T-helper 1 cell treated with Interleukin-12 subunit alpha and Interleukin-12 subunit beta and Interleukin-4 antibody, amounts not matched to agents 30 ng/mL and 1 ng/mL, for 36 hours (primary cell): ENCODE results near the gene HS6ST2. TPM values are rescaled to one million over a fixed set of nuclear protein-coding genes. Genes with fewer than 3 reads are reported as not detected.

Experiments used
- intact Hi-C: fragments of 100-400 bp; cut with micrococcal nuclease; formaldehyde crosslinking; loops from one replicate; pipeline ENCODE4 v1.15.1; 2024
- total RNA-seq: library from RNA; stranded (reverse); gene quantifications from 2 replicates; pipeline ENCODE4 v1.2.3, GENCODE V29; 2022

The HS6ST2 gene
- total RNA-seq, 1 donor from 2014 or later = 0.66 TPM

DNA sequence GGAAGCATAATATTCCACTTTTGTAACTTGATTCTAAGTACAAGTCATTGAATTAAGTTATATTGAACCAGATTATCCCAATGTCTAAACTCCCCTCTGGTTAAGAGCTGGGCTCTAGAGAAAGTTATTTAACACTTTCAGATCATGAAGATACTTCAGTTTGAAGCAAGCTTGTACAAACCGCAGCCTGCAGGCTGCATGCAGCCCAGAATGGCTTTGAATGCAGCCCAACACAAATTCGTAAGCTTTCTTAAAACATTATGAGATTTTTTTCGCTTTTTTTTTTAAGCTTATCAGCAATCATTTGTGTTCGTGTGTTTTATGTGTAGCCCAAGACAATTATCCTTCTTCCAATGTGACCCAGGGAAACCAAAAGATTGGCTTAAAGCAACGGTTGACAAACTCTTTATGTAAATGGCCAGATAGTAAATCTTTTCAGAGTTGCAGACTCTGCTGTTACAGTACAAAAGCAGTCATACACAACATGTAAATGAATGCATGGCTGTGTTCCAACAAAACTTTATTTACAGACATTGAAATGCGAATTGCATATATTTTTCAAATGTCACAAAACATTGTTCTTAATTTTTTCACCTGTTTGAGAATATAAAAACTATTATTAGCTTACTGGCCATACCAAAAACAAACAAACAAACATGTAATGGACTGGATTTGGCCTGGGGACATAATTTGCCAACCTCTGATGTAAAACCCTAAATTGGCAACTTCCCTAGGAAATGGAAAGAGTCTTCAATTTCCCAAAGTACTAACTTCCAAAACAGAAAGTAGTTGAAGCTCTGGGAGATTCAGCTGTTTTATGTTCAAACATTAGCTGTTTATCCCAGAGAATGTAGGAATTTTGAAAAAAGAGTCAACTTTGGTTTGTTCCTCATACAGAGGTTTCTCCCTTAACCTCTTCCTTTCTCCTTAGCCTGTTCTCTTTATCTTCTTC is 268.5 kb downstream of the HS6ST2 start:
- intact Hi-C loops = no loop called here

DNA sequence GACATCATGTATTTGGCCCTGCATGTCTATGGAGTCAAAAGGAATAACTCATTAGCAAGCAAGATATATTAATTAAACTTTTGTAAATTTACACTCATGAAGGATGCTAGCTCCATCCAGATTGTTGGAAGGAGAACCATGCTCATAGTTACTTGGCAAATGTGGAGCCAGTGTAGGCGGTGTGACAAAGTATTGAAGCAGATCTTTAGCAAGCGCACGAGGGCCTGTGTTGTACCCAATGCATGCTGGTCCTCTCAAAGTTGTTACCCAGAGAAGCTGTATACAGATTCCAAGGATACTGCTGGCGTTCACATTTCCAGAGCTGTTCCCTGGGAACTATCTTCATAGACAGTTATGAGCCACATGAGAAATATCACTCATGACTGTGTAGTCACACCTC is 273.2 kb downstream of the HS6ST2 start:
- intact Hi-C loops = no loop called here

DNA sequence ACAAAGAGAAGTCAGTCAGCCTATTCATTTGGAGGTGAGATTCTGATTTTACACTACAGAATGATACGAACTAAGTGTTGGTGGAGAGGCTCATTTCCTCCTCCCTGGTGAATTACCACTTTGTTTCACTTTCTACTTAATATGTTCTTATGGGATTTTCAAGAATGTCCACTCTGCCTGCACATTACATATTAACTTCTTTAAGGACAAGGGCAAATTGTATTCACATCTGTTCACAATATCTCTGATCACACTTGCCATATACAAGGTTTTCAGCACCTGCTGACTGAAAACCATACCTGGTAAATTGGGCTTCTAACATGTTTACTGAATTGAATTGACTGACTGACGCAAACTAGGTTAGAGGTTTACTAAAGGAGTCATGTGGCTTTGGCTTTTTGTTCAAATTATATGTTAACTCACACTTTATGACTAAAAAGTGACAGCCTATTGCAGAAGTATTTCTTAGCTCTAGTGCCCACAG is 281.2 kb downstream of the HS6ST2 start:
- intact Hi-C loops = loop anchor here (5.0 kb wide), 1 partner anchor 280 kb away; the partner anchor contains the start of gene HS6ST2

DNA sequence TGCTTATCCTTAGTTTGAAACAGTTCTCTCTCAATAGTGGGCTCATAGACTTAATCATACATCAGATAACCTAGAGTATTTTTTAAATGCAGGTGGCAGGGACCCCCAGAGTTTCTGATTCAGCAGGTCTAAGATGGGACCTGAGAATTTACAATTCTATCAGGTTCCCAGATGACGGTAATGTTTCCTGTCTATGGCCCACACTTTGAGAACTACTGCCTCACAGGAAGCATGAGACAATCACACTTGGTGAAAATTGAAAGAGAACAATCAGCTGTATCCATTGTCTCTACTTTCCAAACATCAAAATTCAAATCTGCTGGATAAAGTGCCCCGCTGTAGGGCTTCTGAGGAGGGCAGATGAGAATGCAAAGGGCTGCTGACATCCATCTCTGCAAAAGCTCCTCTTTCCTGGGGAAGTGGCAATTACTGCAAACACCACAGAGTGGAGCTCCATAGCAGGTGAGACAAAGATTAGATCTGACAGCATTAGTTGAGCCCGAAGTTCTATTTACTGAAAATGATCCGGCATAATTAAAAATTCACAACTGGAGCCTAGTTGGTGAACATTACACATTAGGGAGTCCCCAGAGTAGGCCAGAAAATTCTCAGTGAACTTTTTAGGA is 281.8 kb downstream of the HS6ST2 start:
- intact Hi-C loops = loop anchor here (5.0 kb wide), 1 partner anchor 281 kb away; the partner anchor contains the start of gene HS6ST2

DNA sequence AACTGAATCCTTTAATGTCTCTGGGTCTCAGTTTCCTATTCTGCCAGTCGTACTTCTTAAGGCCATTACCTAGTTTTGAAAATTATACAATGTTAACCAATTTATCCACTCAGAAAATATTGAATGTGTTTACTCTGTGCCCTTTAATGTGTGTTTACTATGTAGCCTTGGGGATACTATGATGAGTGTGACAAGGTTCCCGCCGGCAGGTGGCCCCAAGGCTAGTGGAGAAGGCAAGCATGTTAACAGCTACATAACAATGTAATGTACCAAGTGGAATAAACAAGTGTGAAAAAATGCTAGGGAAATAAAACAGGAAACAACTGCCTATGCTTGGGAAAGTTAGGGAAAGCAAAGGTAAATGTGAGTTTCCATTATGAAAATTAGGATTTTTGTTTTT is 282.3 kb downstream of the HS6ST2 start:
- intact Hi-C loops = loop anchor here (5.0 kb wide), 1 partner anchor 281 kb away; the partner anchor contains the start of gene HS6ST2

DNA sequence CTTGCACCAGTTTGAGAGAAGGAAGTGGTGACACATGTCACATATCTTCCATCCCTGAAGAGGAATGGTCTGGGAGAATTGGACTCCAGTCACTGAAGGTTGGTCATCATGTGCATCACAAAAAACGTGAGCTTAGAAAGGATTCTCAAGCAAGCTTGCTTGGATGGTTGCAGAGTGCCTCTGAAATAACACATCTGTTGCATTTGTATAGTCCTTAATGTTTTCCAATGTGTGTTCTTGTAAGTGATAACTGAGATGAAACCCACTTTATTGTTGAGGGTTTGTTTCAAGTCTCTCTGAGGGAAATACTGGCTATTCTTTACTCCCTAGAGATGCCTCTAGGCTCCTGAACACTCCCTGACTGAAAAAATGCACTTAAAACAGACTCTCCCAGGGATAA is 285.1 kb downstream of the HS6ST2 start:
- intact Hi-C loops = no loop called here

DNA sequence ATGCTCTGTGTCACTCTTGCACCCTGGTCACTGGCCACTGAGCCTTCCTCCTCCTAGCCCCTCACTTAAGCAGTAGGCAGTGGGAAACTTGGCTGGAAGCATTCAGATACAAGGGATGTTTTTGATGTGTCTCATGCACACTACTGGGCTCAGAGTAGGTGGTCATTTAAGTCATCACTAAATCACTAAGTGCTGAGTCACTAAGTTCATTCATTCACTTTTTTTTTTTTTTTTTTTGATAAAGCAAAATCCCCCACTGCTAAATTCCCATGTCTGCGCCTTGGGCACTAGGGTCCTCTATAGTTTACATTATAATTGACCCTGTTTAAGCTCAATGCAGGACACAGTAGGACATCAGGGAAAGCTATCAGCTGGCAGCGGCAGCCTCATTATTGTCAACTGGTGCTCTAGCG is 287.2 kb downstream of the HS6ST2 start:
- intact Hi-C loops = no loop called here

DNA sequence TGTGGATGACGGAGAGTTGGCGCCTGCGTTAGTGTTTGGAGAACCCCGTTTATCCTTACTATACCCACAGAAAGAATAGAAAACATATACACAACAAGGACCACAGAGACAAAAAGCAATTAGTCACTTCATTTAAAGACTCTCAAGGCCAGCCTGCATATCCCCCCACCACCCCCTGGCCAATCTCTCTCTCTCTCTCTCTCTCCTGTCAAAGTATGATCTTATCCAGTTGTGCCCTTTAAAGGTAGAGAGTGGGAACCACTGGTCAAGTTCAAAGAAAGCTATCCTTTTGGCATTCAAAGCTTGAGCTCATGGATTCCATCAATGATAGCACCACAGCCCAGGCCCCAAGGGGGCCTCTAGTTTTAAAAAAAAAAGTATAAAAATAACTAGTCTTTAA is 289.3 kb downstream of the HS6ST2 start:
- intact Hi-C loops = no loop called here

DNA sequence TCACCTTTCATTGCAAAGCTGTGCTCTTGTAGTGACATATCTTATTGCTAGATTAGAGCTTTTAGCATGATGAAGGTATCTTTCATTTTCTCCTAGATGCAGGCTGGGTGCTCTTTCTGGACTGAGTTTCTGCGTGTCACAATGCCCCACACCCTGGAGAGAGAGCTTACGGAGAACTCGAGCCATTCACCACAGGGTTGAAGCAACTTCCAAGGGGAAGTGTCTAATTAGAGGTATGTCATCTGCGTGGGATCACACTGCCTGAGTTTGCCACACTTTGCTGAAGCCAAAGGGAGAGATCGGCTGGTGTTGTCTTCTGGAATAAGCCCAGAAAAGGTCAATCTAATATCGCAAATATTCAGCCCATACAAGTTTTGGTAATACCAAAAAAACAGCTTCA is 290.3 kb downstream of the HS6ST2 start:
- intact Hi-C loops = no loop called here

DNA sequence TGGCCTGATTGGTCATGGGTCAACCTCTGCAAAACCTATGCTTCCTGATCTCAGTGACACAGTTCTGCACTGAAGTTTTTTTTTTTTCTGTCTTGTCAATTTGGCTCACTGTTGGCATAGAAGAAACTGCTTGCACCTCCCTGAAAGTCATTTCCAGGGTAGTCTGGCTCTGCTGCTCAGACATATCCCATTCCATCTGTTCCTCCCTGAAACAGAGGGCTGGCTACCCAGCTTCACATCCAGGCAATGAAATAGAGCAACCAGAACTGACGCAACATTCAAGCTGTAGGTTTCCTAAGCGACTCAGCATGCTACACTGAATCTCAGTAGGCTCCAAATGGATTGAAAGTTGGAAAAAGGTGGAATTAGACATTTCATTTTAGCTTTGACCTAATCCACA is 292.8 kb downstream of the HS6ST2 start:
- intact Hi-C loops = no loop called here

DNA sequence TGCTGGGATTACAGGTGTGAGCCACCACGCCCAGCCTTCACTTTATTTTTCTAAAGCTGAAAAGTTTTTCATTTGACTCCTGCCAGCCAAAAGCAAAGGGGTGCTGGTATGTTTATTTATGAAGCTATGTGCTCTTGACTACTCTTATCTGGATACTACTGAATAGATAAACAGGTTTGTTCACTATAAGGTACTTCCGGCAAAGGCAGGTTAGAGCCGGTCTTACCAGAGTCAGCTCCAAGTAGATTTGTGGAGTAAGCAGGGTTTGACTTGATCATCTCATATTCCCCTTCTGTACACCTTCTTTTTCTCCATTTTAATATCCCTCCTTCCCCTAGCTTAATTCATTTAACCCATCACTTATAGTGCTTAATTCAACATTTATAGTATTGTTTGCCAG is 294.2 kb downstream of the HS6ST2 start:
- intact Hi-C loops = no loop called here

DNA sequence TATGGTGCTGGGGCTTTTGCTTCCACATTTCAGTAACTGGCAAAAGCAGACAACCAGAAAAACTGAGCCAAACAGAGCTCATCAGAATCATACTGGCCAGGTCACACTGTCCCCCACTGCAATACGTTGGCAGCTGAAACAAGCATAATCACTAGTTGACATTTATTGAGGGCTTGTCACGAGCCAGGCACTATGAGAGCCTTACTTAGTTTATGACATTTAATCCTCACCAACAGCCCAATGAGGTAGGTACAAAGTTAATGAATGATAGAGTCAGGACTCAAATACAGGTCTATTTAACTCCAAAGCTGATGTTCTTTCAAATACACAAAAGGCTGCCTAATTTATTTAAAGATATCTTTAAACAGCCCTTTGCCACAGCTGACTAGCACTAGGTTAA is 295.6 kb downstream of the HS6ST2 start:
- intact Hi-C loops = no loop called here

DNA sequence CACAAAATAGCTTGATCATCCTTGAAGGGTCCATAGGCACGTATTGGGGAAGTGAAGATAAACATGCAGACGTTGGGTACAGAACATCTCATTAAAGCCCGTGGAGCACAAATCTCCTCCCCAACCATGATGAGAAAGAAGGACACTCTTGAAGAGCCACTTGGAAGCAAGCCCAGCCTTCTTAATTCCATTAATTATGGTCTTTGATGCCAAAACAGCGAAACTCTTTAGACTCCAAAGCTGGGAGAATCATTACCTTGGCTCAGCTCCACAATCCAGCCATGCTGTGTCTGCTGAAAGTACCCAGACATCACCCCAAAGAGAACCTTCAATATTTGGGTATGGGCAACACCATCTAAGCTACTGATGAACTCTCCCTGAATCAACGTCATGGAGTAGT is 300.6 kb downstream of the HS6ST2 start:
- intact Hi-C loops = no loop called here

DNA sequence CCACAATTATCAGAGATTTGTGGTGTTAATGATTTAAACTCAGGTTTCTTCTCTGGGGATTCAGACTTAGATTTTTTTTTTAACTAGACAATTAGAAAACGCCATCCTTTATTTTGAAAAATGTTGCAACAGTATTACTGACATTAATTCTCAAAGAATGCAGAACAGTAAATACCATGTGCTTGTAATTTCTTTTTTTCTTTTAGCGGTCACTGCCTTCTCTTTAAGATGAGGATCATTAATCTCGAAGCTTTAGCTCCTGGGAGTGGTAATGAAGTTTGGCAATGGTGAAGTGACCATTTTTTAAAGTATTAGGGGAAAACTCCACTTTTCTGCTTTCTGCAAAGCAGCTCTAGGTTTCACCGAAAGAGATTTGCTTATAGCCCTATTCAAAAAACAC is 305.6 kb downstream of the HS6ST2 start:
- intact Hi-C loops = no loop called here

DNA sequence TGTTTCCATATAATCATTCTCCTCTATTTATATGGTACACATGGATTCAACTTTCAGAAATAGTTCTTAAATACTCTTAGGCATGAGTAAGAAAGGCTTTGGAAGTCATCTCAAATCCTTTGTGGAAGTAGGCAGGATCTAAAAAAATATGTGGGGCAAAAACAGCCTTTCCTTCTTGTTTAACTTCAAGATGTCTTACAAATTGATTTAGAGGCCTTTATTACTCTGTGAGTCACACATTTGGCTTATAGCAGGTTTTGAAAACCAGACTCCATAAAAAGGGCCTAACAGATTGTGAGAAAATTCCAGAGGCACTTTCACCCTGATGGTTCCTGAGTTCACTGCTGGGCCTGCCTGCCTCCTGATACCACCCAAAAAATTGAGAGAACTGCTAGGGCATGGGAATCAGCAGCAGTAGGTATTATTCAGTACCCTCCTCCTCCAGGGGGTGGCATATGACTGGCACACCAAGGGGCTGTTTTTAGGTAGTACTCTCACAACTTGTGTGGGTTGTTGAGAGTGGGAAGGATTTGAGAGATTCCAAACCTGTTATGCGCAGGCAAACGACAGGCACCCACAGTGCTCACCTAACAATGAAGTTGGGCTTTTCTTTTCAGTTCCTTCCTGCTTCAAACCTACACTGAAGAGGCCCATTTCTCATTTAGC is 306.9 kb downstream of the HS6ST2 start:
- intact Hi-C loops = no loop called here

DNA sequence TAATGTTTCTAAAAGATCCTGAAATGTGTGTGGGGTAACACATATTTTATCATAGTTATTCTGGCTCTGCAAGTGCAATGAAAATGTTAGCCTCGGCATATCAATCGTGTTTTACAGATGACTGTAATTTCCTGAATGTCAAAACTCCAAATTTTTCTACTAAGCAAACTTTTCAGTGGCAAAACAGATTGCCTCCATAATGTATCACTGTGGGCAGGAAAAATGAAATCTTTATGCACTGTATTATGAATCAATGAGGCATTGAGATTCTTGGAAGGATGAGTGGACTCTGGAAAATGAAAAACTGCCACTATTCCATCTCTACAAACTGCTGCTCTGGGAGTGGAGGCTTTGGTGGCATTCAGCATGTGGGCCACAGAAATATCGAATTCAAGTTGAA is 309.5 kb downstream of the HS6ST2 start:
- intact Hi-C loops = no loop called here

DNA sequence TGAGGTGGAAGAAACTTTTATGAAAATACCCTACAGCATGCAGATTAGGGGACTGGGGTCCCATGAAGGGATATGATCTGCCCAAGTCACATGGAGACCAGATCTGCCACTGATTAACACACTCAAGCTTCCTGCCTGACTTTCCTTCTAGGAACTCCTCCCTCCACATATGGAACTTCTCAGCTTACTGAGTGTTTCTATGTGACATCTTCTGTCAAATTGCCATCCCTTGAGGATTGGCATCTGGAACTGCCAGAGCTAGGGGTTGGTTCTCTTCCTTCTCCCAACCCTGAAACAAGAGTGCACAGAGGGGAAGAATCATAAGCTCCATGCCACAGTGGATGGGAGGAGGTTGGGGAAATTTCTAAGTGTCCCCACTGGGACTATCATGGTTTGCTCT is 319.0 kb downstream of the HS6ST2 start:
- intact Hi-C loops = no loop called here

DNA sequence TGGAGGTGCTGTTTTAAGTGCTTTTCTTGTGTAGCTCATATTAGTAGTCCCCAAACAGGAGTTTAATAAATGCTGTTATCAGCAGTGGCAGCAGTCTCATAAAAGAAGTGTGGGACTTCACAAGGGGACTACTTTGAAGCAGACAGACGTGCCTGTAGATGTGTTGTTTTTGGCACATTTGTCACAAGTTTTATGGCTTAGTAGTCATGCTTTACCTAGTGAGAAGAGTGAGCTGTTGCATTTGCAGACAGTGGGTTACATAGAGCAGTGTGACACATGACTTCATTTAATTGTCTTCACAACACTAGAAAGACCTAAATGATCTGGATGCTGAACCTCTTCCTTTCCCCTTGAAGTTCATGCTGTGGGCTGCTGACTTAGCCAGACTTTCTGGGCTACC is 320.1 kb downstream of the HS6ST2 start:
- intact Hi-C loops = no loop called here

DNA sequence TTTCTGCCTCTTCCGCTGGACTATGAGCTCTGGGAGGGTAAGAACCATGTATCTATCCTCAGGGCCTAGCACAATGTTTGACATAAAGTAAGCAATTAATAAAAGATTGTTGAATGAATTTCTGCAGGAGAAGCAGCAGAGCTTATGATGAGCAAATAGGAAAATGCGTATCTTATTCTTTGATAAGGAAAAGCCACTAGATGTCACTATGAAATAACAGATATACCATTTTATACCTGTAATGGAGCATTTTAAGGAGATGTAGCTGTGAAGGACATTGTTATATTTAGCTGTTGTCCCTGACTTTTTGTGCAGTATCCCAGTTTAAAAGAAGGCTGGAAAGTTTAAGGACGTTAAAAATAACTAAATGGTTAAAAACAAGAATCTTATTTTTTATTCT is 322.3 kb downstream of the HS6ST2 start:
- intact Hi-C loops = loop anchor here (1.0 kb wide), 1 partner anchor 1034 kb away; no protein-coding TSS in a partner anchor

DNA sequence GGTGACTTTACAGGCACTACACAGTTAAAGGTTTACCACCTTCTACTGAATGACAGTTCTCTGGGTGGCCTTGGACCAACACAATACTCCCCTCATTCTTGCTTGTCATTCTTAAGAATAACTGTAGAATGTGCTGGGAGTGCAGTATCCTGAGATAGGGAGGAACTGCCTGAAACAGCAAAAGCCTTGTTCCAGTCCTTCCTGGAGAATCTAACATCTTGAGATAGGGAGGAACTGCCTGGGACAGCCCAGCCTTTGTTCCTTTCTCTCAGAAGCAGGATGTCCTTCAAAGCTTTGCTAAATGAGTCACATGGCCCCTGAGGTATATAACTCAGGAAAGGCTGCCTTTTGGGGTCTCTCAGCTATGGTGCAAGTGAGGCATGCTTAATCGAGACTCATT is 323.9 kb downstream of the HS6ST2 start:
- intact Hi-C loops = loop anchor here (5.0 kb wide), 2 partner anchors 542 to 807 kb away; no protein-coding TSS in a partner anchor

DNA sequence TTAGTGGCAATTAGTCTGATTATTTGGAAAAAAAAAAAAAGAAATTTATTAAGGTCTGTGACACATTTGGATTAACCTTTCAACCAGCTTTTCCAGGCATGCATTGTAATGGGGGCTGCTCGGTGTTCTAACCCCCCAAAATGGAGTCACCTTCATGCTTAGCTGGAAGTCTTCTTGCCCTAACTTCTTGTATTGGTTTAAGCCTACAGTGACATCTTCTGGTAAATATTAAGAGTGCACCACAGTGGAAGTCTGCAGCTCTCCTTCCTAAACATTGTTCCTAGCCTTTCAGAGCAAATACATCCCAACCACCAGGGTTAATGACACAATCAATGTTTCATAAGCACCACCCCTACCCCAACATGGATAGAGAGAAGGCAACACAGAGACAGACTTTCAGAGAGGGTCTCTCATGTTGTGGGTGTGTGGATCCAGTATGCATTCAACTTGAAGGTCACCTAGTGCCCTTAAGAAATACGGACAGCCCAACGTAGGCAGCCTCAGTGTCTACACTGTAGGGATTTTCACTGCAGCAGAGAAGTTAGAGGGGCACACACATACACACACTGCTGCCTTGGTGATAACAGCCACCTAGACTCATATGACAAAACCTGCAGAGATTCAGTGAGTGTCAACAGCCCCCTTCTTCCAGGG is 326.7 kb downstream of the HS6ST2 start:
- intact Hi-C loops = loop anchor here (1.0 to 5.0 kb wide), 5 partner anchors 338 to 804 kb away; no protein-coding TSS in a partner anchor
